Glutamatergic neuron (in vitro differentiated cells): ENCODE data around the gene TXNDC17. TPM values are rescaled to one million over a fixed set of nuclear protein-coding genes. Genes with fewer than 3 reads are reported as not detected.

Experiments used
- DNase-seq: peaks from one replicate; pipeline ENCODE4 v3.0.0; 2022
- H3K27ac Mint-ChIP-seq: one replicate; pipeline ENCODE4 v1.8.0; 2020; ENCODE audit warnings: mild to moderate bottlenecking, mixed read lengths, inconsistent platforms; ENCODE audit not compliant: unreplicated experiment
- H3K27me3 Mint-ChIP-seq: one replicate; pipeline ENCODE4 v1.8.0; 2020; ENCODE audit warnings: mild to moderate bottlenecking, moderate library complexity, mixed read lengths, inconsistent platforms; ENCODE audit not compliant: unreplicated experiment
- H3K36me3 Mint-ChIP-seq: one replicate; pipeline ENCODE4 v1.8.0; 2020; ENCODE audit warnings: mild to moderate bottlenecking, mixed read lengths, inconsistent platforms; ENCODE audit not compliant: unreplicated experiment
- H3K4me1 Mint-ChIP-seq: one replicate; pipeline ENCODE4 v1.8.0; 2020; ENCODE audit warnings: mild to moderate bottlenecking, low read depth, mixed read lengths, inconsistent platforms; ENCODE audit not compliant: unreplicated experiment
- H3K4me3 Mint-ChIP-seq: one replicate; pipeline ENCODE4 v1.8.0; 2020; ENCODE audit warnings: mild to moderate bottlenecking, mixed read lengths, inconsistent platforms; ENCODE audit not compliant: unreplicated experiment
- H3K9me3 Mint-ChIP-seq: one replicate; pipeline ENCODE4 v1.8.0; 2020; ENCODE audit warnings: mild to moderate bottlenecking, moderate library complexity, mixed read lengths, inconsistent platforms; ENCODE audit not compliant: unreplicated experiment
- total RNA-seq: library from RNA; stranded (reverse); fragmentation: NEBNext Ultra II Directional; extraction: Animal tissue kit (Norgen Biotek cat#: 25700); gene quantifications from one replicate; pipeline ENCODE4 v1.2.1, GENCODE V29; 2021; ENCODE audit not compliant: unreplicated experiment
- TF ChIP-seq, protein P1 (sequence below): fragments of 200-600 bp; sonication (generic); IDR thresholded peaks from one replicate; pipeline ENCODE4 v1.5.0; 2021; ENCODE audit not compliant: partially characterized antibody, unreplicated experiment

TXNDC17 gene
- total RNA-seq, 1 donor from 2014 or later: 89.5 TPM

DNA sequence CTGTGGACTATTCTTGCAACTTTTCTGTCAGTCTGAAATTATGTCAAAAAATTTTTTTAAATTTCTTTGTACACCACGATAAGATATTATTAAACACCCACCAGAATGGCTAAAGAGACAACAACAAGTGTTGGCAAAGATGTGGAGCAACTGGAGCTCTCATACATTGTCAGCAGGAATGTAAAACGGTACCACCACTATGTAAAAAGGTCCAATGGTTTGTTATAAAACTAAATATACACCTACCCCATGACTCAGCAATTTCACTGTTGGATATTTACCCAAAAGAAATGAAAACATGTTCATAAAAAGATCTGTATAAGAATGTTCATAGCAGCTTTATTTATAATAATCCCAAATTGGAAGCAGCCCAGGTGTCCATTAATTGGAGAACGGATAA is 7.6 kb upstream of the TXNDC17 start:
- DNase-seq: no peak
- Mint-ChIP-seq H3K27ac (no peak overlapping the region), H3K9me3 (no peaks in the 10 kb centered on the region), H3K4me3 (no peak overlapping the region), H3K36me3 (peaks cover 9% of the 10 kb centered on the region), H3K27me3 (peaks cover 4% of the 10 kb centered on the region), H3K4me1 (no peaks in the 10 kb centered on the region)
- TF ChIP-seq, protein P1, sequence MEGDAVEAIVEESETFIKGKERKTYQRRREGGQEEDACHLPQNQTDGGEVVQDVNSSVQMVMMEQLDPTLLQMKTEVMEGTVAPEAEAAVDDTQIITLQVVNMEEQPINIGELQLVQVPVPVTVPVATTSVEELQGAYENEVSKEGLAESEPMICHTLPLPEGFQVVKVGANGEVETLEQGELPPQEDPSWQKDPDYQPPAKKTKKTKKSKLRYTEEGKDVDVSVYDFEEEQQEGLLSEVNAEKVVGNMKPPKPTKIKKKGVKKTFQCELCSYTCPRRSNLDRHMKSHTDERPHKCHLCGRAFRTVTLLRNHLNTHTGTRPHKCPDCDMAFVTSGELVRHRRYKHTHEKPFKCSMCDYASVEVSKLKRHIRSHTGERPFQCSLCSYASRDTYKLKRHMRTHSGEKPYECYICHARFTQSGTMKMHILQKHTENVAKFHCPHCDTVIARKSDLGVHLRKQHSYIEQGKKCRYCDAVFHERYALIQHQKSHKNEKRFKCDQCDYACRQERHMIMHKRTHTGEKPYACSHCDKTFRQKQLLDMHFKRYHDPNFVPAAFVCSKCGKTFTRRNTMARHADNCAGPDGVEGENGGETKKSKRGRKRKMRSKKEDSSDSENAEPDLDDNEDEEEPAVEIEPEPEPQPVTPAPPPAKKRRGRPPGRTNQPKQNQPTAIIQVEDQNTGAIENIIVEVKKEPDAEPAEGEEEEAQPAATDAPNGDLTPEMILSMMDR: no peak

DNA sequence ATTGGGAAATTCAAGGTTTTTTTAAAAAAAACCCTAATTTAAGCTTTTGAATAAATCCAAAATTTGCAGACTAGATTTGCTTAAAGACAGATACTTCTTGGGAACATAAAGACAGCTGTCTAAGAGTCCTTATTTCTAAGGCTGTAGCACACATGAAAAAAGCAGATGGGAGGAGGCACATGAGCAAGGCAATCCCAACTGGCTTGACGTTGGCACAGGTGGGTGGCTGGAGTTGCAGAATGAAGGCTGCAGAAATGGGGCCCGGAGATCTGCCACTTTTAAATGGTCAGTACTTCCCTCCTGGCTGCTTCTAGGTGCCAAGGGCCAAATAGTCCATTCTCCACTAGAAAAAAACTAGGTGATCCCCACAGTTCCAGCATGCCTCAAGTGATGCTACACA is 4.8 kb upstream of the TXNDC17 start:
- H3K27me3 Mint-ChIP-seq: peaks cover 7% of the 10 kb centered on the region
- TF ChIP-seq, protein P1: no peak
- no peak overlapping the region for H3K27ac Mint-ChIP-seq
- no peak for DNase-seq
- H3K36me3 Mint-ChIP-seq: peaks cover 9% of the 10 kb centered on the region
- H3K4me3 Mint-ChIP-seq: no peak overlapping the region
- H3K9me3 Mint-ChIP-seq: no peaks in the 10 kb centered on the region
- no peaks in the 10 kb centered on the region for H3K4me1 Mint-ChIP-seq

DNA sequence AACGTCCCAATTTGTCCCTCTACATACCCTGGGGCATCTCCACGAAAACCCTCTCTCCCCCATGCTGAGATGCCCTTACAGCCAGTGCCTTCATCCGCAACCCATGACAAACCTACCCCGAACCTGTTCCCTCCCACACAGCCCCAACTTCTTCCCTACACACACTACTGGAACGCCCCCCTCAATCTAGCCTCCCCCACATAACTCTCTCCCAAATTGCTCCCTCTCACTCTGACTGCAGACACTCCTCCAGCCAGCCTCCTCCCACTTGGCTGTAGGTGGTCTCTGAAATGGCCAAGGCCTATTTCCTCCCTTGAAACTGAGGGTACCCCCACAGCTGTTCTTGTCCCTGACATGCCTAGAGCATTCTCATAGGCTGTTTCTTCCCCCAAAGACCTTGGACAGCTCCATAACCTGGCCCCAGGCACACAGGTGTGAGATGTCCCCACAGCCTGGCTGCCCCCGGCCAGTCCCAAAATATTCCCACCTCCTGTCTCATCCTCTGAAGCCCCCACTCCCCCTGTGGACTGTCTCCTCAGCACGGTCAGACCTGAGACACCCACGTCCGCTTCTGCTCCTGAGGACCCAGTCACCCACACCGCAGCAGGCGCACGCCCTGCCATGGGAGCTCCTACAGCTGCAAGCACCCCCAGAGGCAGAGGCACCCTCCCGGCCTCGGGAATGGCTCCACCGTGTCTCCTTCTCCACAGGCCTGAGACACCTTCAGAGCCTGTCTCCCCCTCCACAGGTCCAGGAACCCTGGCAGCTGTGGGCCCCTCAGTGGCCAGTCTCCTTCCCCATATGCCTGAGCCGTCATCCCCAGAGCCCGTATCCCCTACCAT is 4.0 kb upstream of the TXNDC17 start:
- no peak overlapping the region for H3K4me3 Mint-ChIP-seq
- H3K4me1 Mint-ChIP-seq: peaks cover 1% of the 10 kb centered on the region
- H3K9me3 Mint-ChIP-seq: no peaks in the 10 kb centered on the region

DNA sequence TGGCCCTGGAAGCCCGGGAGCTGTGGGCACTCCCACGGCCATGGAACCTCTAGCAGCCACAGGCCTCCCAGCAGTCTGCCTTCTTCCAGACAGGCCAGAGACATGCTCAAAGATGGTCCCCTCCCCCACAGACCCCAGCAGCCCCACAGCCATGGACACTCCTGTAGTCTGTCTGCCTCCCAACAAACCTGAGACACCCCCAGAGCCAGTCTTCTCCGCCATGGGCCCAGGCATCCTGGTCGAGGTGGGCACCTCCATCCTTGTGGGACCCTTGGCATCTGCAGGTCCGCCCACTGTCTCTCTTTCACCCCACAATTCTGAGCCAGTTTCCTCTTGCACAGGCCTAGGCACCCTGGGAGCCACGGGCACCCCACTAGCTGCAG is 3.4 kb upstream of the TXNDC17 start:
- peaks cover 9% of the 10 kb centered on the region for H3K36me3 Mint-ChIP-seq

More for the DNA sequence above, 4.0 kb upstream of the TXNDC17 start:
- peaks cover 9% of the 10 kb centered on the region for H3K36me3 Mint-ChIP-seq
- H3K27me3 Mint-ChIP-seq: peaks cover 10% of the 10 kb centered on the region
- DNase-seq: no peak
- TF ChIP-seq, protein P1: no peak
- H3K27ac Mint-ChIP-seq: no peak overlapping the region

More for the DNA sequence above, 3.4 kb upstream of the TXNDC17 start:
- Mint-ChIP-seq H3K27me3 (peaks cover 10% of the 10 kb centered on the region), H3K9me3 (no peaks in the 10 kb centered on the region), H3K4me1 (peaks cover 1% of the 10 kb centered on the region), H3K27ac (no peak overlapping the region), H3K4me3 (no peak overlapping the region)
- TF ChIP-seq, protein P1: no peak
- no peak for DNase-seq
